GM19193 (cell line): ENCODE data around the gene SLC35G6.

Experiments
- POLR2A ChIP-seq: IDR thresholded peaks from 4 replicates; pipeline ENCODE4 v1.6.1; 2011; ENCODE audit not compliant: insufficient read depth, insufficient read length; ENCODE audit errors: extremely low read depth

SLC35G6 gene

DNA sequence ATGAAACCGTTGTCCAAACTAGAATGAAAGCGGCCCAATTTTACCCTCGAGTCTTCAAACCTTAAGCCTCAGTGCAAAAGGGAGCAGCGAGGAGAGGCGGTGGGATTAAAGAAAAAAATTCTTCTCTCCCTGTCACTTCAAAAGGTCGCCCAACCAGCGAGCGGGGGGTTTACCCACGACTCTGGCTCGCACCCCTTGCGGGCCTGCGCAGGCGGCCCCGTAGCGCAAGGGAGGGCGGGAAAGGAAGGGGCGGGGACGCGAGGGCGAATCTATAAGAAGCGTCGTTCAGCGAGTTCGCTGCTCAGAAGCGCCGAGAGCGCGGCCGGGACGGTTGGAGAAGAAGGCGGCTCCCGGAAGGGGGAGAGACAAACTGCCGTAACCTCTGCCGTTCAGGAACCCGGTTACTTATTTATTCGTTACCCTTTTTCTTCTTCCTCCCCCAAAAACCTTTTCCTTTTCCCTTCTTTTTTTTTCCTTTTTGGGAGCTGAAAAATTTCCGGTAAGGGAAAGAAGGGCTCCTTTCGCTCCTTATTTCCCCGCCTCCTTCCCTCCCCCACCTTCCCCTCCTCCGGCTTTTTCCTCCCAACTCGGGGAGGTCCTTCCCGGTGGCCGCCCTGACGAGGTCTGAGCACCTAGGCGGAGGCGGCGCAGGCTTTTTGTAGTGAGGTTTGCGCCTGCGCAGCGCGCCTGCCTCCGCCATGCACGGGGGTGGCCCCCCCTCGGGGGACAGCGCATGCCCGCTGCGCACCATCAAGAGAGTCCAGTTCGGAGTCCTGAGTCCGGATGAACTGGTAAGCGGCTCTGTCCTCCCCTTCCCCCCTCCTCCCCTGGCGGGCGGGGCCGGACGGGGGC, 3.0 kb downstream of the SLC35G6 start, which contains the start of gene POLR2A:
Gene POLR2A (plus strand): TSS at position 300 of the 852 bp plus-strand sequence.
- TF ChIP-seq POLR2A = peak; percentile 100

DNA sequence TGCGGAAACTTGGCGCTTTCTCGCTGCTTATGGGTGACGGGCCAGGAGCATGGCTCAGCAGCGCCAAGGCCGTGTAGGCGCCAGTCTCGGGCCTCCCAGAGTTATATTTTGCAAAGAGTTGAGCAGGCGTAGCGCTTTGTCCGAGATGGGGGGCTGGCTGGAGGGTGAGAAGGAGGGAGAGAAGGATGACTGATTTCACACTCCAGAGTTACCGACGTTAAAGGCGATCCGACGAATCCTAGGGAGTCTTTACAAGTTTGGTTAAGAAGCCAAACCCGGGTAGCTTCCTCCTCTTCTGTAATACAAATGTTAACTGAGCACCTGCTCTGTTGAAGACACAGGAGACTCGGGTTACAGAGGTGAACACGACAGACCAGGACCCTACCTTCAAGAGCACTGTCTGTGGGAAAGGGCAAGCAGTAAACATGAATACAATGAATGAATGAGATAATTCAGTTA, 3.7 kb downstream of the SLC35G6 start:
- TF ChIP-seq POLR2A = no peak

DNA sequence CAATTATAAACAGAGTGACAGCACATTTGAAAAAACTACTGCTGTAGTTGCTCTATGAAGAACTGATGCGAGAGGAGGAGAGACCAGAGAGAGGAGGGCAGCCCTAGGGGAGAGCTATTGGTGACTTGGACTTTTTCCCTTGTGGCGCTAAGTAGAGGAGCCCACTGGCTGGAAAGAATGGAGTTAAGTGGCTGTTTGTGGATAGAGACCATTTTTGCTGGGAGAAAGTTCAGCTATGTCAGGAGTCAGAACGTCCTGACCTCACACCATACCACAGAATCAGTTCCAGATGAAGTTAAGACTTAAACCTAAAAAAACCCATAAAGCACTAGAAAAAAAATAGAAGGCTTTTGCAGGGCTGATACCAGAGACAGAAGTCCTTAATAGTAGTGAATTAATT, 4.9 kb downstream of the SLC35G6 start:
- no peak for TF ChIP-seq POLR2A

DNA sequence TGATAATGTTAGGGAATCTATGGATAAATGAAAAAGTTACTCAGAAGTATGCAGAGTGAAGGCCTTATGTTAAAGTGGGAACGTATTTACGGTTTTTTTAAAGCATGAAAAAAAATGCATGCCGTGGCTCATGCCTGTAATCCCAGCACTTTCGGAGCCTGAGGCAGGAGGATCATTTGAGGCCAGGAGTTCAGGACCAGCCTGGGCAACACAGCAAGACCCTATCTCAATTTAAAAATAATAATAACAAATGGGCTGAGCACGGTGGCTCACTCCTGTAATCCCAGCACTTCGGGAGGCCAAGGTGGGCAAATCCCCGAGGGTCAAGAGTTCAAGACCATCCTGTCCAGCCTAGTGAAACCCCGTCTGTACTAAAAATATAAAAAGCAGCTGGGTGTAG, 8.9 kb downstream of the SLC35G6 start:
- TF ChIP-seq POLR2A = no peak

DNA sequence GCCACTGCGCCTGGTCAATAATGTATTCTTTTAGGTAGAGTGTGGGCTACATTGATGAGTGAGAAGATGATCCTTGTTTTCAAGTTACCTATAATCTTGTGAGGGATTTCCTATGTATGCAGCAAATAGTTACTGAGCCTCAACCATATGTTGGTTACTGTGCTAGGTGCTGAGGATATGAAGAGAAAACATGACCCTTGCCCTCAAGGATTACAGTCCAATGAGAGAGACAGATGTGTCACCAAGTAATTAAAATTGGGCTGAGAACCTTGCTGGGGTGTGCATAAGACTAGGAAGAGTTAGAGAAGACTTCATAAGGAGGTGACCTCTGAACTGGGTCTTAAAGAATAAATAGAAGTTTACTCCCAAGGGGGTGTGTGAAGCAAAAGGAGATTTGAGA, 10.3 kb downstream of the SLC35G6 start:
- TF ChIP-seq POLR2A = no peak

DNA sequence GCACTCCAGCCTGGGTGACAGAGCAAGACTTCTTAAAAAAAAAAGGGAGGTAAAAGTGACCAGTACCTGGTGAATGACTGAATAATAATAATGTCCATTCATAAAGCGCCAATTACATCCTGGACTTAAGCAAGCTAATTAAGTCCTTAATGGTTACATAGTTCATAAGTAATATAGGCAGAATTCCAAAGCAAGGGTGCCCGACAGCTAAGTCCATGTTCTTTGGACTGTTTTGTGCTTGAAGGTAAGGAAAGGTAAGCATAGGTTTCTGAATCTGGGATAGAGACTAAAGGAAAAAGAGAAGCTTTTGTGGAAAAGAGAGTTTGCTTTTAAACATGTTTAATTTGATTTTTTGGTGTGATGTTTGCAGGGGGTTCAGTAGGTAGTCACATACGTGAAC, 12.7 kb downstream of the SLC35G6 start:
- no peak for TF ChIP-seq POLR2A

DNA sequence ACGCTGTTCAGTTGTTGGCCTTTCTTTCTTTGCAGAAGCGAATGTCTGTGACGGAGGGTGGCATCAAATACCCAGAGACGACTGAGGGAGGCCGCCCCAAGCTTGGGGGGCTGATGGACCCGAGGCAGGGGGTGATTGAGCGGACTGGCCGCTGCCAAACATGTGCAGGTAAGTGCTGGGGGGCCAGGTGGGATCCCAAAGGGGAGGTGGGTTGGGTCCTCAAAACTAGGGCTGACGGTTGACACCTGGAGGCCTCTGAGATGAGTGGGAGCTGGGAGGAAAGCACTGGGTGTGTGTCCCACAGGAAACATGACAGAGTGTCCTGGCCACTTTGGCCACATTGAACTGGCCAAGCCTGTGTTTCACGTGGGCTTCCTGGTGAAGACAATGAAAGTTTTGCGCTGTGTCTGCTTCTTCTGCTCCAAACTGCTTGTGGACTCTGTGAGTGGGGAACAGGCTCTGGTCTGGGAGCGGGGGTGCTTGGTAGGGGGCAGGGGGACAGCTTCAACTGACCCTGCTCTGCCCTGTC, 14.7 kb downstream of the SLC35G6 start:
- TF ChIP-seq POLR2A = no peak

DNA sequence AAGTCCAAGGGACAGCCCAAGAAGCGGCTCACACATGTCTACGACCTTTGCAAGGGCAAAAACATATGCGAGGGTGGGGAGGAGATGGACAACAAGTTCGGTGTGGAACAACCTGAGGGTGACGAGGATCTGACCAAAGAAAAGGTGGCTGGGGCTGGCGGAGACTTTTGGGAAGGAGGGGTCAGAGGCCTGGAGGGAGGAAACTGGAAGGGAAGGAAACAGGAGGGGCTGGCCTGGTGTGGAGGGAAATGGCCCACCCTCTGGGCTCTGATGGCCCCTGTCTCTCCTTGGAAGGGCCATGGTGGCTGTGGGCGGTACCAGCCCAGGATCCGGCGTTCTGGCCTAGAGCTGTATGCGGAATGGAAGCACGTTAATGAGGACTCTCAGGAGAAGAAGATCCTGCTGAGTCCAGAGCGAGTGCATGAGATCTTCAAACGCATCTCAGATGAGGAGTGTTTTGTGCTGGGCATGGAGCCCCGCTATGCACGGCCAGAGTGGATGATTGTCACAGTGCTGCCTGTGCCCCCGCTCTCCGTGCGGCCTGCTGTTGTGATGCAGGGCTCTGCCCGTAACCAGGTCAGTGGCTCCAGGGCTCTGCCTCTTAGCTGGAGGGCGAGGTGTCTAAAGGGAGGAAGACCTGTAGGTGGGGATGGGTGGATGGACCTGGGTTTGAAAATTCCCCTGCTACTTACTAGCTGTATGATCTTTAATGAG, 15.4 kb downstream of the SLC35G6 start:
- TF ChIP-seq POLR2A = no peak

DNA sequence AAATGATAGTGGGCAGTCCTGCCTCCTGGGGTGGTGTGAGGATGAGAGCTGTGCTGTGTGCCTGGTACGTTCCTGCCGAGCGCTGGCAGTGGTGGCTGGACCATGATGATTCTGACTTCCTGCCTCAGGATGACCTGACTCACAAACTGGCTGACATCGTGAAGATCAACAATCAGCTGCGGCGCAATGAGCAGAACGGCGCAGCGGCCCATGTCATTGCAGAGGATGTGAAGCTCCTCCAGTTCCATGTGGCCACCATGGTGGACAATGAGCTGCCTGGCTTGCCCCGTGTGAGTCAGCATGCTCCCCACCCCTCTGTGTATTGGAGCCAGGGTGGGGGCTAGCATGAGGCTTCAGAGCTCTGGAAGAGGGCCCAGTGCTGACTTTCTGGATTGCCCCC, 16.0 kb downstream of the SLC35G6 start:
- TF ChIP-seq POLR2A = peak; percentile 4

DNA sequence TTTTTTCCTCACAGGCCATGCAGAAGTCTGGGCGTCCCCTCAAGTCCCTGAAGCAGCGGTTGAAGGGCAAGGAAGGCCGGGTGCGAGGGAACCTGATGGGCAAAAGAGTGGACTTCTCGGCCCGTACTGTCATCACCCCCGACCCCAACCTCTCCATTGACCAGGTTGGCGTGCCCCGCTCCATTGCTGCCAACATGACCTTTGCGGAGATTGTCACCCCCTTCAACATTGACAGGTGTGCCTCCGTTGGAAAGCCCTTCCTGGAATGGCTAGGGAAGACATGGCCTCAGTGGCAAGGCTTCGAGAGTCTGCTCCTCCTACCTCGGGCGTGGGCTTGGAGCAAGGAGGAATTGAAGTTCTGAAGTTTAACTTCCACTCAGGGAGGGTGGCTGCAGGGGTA, 16.4 kb downstream of the SLC35G6 start:
- peak; percentile 26 for TF ChIP-seq POLR2A

DNA sequence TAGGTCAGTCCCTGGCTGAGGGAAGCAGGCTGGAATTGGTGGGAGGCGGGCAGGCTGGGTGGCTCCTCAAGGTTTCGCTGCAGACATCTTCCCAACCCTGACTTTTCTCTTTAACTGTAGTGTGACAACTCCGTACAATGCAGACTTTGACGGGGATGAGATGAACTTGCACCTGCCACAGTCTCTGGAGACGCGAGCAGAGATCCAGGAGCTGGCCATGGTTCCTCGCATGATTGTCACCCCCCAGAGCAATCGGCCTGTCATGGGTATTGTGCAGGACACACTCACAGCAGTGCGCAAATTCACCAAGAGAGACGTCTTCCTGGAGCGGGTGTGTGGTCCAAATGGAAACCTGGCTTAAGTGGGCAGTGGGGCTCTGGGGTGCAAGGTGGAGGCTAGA, 17.9 kb downstream of the SLC35G6 start:
- TF ChIP-seq POLR2A = no peak

DNA sequence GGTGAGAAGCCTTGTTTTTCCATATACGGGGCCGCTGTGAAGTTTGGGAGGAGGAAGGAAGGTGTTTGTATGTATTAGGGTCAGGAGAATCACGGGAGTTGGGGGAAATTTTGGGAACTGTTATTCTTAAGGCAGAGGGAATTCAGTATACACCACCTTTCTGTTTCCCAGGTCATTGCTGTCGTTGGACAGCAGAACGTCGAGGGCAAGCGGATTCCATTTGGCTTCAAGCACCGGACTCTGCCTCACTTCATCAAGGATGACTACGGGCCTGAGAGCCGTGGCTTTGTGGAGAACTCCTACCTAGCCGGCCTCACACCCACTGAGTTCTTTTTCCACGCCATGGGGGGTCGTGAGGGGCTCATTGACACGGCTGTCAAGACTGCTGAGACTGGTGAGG, 20.5 kb downstream of the SLC35G6 start:
- TF ChIP-seq POLR2A = no peak

DNA sequence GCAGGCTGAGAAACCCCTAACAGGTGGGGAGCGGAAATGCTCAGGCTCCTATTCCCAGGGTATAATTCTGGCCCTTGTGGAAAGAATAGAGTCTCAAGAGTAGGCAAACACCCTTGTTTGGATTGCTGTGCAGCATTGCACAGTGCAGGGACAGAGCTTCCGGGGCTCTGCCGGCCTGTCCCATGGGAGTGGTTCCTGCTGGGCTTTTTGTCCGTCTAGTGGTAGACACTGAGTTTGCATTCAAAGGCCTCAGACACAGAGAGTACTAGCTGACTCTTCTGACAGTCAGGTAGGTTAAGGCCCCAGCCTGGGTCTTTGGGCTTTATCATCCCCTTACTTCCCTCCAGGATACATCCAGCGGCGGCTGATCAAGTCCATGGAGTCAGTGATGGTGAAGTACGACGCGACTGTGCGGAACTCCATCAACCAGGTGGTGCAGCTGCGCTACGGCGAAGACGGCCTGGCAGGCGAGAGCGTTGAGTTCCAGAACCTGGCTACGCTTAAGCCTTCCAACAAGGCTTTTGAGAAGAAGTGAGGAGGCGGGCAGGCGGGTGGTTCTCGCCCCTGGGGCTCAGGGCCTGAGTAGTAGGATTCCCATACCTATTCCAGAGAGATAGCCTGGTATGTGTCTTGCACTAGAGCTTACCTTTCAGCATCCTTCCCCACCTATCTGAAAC, 21.1 kb downstream of the SLC35G6 start:
- no peak for TF ChIP-seq POLR2A

DNA sequence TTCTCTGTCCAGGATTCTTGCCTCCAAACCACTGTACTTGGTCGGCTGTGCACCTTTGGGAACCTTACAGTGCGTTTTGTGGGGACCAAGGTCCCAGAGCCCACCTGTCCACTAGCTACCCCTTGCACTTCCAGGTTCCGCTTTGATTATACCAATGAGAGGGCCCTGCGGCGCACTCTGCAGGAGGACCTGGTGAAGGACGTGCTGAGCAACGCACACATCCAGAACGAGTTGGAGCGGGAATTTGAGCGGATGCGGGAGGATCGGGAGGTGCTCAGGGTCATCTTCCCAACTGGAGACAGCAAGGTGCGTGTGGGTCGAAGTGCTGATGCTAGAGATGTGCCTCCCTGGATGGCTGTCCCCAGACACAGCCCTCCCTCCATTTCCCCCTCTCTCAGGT, 21.7 kb downstream of the SLC35G6 start:
- no peak for TF ChIP-seq POLR2A

DNA sequence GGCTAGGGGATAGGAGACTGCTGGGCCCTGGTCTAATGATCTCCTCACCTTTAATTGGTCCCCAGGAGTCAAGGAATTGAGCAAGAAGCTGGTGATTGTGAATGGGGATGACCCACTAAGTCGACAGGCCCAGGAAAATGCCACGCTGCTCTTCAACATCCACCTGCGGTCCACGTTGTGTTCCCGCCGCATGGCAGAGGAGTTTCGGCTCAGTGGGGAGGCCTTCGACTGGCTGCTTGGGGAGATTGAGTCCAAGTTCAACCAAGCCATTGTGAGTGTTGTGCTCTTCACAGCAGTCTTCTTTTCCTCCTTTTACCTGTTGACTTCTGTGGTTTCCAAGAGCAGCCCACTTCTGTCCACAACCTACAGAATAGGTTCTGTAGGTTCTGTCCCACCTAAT, 22.3 kb downstream of the SLC35G6 start:
- no peak for TF ChIP-seq POLR2A
